HG03103 (cell line): ENCODE results near the gene AUTS2.

Experiments
- ATAC-seq: cut with Tn5 transposase; IDR thresholded peaks from one replicate; pipeline ENCODE4 v1.9.1; 2021; ENCODE audit warnings: low read depth; ENCODE audit not compliant: unreplicated experiment

The AUTS2 gene

GRCh38 chr7:70701991-70702390 is 1103.7 kb downstream of the AUTS2 start:
- no peak for ATAC-seq

- no peak for ATAC-seq
Measured at GRCh38 chr7:70703785-70704184, 1105.5 kb downstream of the AUTS2 start.

GRCh38 chr7:70704831-70705346 is 1106.6 kb downstream of the AUTS2 start:
- no peak for ATAC-seq

- ATAC-seq: no peak
Measured at GRCh38 chr7:70706204-70706603, 1107.9 kb downstream of the AUTS2 start.

GRCh38 chr7:70706698-70707097 is 1108.4 kb downstream of the AUTS2 start:
- no peak for ATAC-seq

GRCh38 chr7:70707823-70708243 is 1109.6 kb downstream of the AUTS2 start:
- no peak for ATAC-seq

- ATAC-seq: no peak
Measured at GRCh38 chr7:70710011-70710480, 1111.8 kb downstream of the AUTS2 start.

GRCh38 chr7:70710651-70711050 is 1112.4 kb downstream of the AUTS2 start:
- no peak for ATAC-seq

- no peak for ATAC-seq
Measured at GRCh38 chr7:70711452-70711851, 1113.2 kb downstream of the AUTS2 start.

- no peak for ATAC-seq
Measured at GRCh38 chr7:70712942-70713341, 1114.7 kb downstream of the AUTS2 start.

- ATAC-seq: no peak
Measured at GRCh38 chr7:70714506-70715038, 1116.3 kb downstream of the AUTS2 start.

GRCh38 chr7:70717553-70718329 is 1119.5 kb downstream of the AUTS2 start:
- ATAC-seq: no peak

GRCh38 chr7:70719125-70719524 is 1120.8 kb downstream of the AUTS2 start:
- no peak for ATAC-seq

- no peak for ATAC-seq
Measured at GRCh38 chr7:70720191-70720873, 1122.1 kb downstream of the AUTS2 start.

- ATAC-seq: no peak
Measured at GRCh38 chr7:70721500-70721899, 1123.2 kb downstream of the AUTS2 start.

- no peak for ATAC-seq
Measured at GRCh38 chr7:70723339-70723738, 1125.1 kb downstream of the AUTS2 start.

- ATAC-seq: no peak
Measured at GRCh38 chr7:70725448-70725847, 1127.2 kb downstream of the AUTS2 start.

- ATAC-seq: no peak
Measured at GRCh38 chr7:70726294-70726693, 1128.0 kb downstream of the AUTS2 start.

- peak; percentile 72 for ATAC-seq
Measured at GRCh38 chr7:70726951-70727378, 1128.7 kb downstream of the AUTS2 start.

GRCh38 chr7:70727861-70728260 is 1129.6 kb downstream of the AUTS2 start:
- ATAC-seq: no peak

- no peak for ATAC-seq
Measured at GRCh38 chr7:70728872-70729552, 1130.7 kb downstream of the AUTS2 start.
